A673 (cell line): Measurements from ENCODE around the gene MRI1. TPM values are rescaled to one million over a fixed set of nuclear protein-coding genes. Genes with fewer than 3 reads are reported as not detected.
"Not testable (repeated sequence)": the region's sequence is repeated elsewhere in the genome, so short reads cannot be mapped to it uniquely, and the experiment has no call there.

ENCODE experiments used
- BruUV-seq: library from RNA; stranded (reverse); fragments of 400-500 nt; replicated peaks from 2 replicates; lab custom pipeline; 2021; lab: Mats Ljungman, UMichigan
- CTCF ChIA-PET: fragments of 300-600 bp; sonication (Branson Sonifier 250); formaldehyde crosslinking; loops from one replicate; lab custom pipeline; 2022; ENCODE audit warnings: antibody characterized with exemption; lab: Charles Lee
- POLR2A ChIA-PET: fragments of 300-600 bp; sonication (Branson Sonifier 250); formaldehyde crosslinking; loops from one replicate; lab custom pipeline; 2022; ENCODE audit warnings: antibody characterized with exemption; ENCODE audit not compliant: low non-redundant PET; lab: Charles Lee
- DNase-seq: peaks from one replicate; pipeline ENCODE4 v3.0.0-alpha.2; 2015; ENCODE audit warnings: low spot score
- H3K27ac ChIP-seq: fragments of 200-600 bp; sonication (generic); 2 replicates; pipeline ENCODE4 v1.5.1; 2016; ENCODE audit warnings: mixed run types, low read depth, mild to moderate bottlenecking, mixed read lengths, antibody characterized with exemption, low read length; ENCODE audit not compliant: poor library complexity, severe bottlenecking
- H3K27me3 ChIP-seq: fragments of 200-600 bp; sonication (generic); replicated peaks from 2 replicates; pipeline ENCODE4 v1.6.1; 2017; ENCODE audit warnings: mixed run types, low read depth, mild to moderate bottlenecking, mixed read lengths, antibody characterized with exemption, low read length; ENCODE audit not compliant: insufficient read depth, poor library complexity
- H3K36me3 ChIP-seq: fragments of 200-600 bp; sonication (generic); 2 replicates; pipeline ENCODE4 v1.6.1; 2016; ENCODE audit warnings: mixed run types, mild to moderate bottlenecking, mixed read lengths, antibody characterized with exemption, low read length; ENCODE audit not compliant: insufficient read depth, poor library complexity, severe bottlenecking
- H3K4me1 ChIP-seq: fragments of 200-600 bp; sonication (generic); 2 replicates; pipeline ENCODE4 v1.6.1; 2017; ENCODE audit warnings: mixed run types, mild to moderate bottlenecking, mixed read lengths, antibody characterized with exemption, low read length; ENCODE audit not compliant: insufficient read depth, poor library complexity, severe bottlenecking
- H3K4me3 ChIP-seq: fragments of 200-600 bp; sonication (generic); 2 replicates; pipeline ENCODE4 v1.5.1; 2016; ENCODE audit warnings: low read depth, mixed run types, mild to moderate bottlenecking, mixed read lengths, low read length; ENCODE audit not compliant: poor library complexity, severe bottlenecking
- H3K9me3 ChIP-seq: fragments of 200-600 bp; sonication (generic); 2 replicates; pipeline ENCODE4 v1.6.1; 2016; ENCODE audit warnings: mixed run types, low read depth, mild to moderate bottlenecking, mixed read lengths, antibody characterized with exemption, low read length; ENCODE audit not compliant: poor library complexity, severe bottlenecking
- EZH2 ChIP-seq: fragments of 200-600 bp; sonication (generic); IDR thresholded peaks from 2 replicates; pipeline ENCODE4 v1.6.1; 2017; ENCODE audit warnings: borderline replicate concordance, low read depth, mild to moderate bottlenecking, mixed read lengths, antibody characterized with exemption, low read length; ENCODE audit not compliant: poor library complexity, severe bottlenecking
- intact Hi-C: fragments of 100-400 bp; cut with micrococcal nuclease; formaldehyde crosslinking; loops from one replicate; pipeline ENCODE4 v1.10.0; 2022; ENCODE audit not compliant: unreplicated experiment
- total RNA-seq: library from RNA; stranded (reverse); gene quantifications from 2 replicates; pipeline ENCODE4 v1.2.3, GENCODE V29; 2021
- TF ChIP-seq, protein P1 (sequence below): fragments of 300-800, 200-600 bp; sonication (generic); conservative IDR thresholded peaks from 2 replicates; pipeline ENCODE4 v1.5.1; 2017; ENCODE audit warnings: low read depth, mild to moderate bottlenecking, antibody characterized with exemption, low read length, moderate library complexity, mixed read lengths

Gene MRI1
- total RNA-seq, 1 experiment from 2014 or later = 63.8 TPM

DNA sequence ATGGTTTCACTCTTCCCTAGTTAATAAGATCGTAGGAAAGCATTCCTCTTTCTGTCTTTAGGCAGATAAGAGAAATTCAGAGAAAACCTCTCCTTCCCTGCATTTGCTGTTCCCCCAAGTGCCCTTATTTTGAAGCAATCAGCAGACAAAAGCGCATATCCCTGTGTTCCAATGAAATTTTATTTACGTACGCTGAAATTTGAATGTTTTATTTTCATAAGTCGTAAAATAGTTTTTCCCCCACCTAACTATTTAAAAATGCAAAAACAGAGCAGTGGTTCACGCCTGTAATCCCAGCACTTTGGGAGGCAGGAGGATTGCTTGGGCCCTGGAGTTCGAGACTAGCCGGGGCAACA, 17.2 kb upstream of the MRI1 start:
- Histone ChIP-seq H3K4me1 (peaks cover 5% of the 10 kb centered on the region), H3K36me3 (peaks cover 3% of the 10 kb centered on the region), H3K4me3 (peak overlapping the region; percentile 98), H3K9me3 (peaks cover 4% of the 10 kb centered on the region), H3K27me3 (no peaks in the 10 kb centered on the region), H3K27ac (no peak overlapping the region)
- ChIA-PET CTCF (interaction anchor here (1.0 to 1.5 kb wide), 2 partner anchors 26 to 115 kb away, joined by 3 read pairs; no protein-coding TSS in a partner anchor), POLR2A (no interaction called here)
- TF ChIP-seq, protein P1, sequence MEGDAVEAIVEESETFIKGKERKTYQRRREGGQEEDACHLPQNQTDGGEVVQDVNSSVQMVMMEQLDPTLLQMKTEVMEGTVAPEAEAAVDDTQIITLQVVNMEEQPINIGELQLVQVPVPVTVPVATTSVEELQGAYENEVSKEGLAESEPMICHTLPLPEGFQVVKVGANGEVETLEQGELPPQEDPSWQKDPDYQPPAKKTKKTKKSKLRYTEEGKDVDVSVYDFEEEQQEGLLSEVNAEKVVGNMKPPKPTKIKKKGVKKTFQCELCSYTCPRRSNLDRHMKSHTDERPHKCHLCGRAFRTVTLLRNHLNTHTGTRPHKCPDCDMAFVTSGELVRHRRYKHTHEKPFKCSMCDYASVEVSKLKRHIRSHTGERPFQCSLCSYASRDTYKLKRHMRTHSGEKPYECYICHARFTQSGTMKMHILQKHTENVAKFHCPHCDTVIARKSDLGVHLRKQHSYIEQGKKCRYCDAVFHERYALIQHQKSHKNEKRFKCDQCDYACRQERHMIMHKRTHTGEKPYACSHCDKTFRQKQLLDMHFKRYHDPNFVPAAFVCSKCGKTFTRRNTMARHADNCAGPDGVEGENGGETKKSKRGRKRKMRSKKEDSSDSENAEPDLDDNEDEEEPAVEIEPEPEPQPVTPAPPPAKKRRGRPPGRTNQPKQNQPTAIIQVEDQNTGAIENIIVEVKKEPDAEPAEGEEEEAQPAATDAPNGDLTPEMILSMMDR = no peak
- no peak for TF ChIP-seq EZH2
- no TSS peak for BruUV-seq
- no peak for DNase-seq
- intact Hi-C loops = no loop called here

- Histone ChIP-seq H3K9me3 (peaks cover 4% of the 10 kb centered on the region), H3K4me3 (peak overlapping the region; percentile 98), H3K27ac (peak overlapping the region; percentile 89), H3K4me1 (peaks cover 5% of the 10 kb centered on the region), H3K36me3 (peaks cover 3% of the 10 kb centered on the region), H3K27me3 (no peaks in the 10 kb centered on the region)
- ChIA-PET POLR2A (interaction anchor here (0.5 to 0.6 kb wide), 2 partner anchors 11 to 118 kb away, joined by 3 to 6 read pairs; no protein-coding TSS in a partner anchor), CTCF (interaction anchor here (0.5 to 1.5 kb wide), 4 partner anchors 27 to 580 kb away, joined by 3 to 8 read pairs (median 4); no protein-coding TSS in a partner anchor)
- TF ChIP-seq, protein P1 = no peak
- TF ChIP-seq EZH2 = no peak
- intact Hi-C loops = no loop called here
- no peak for DNase-seq
- TSS peak; percentile 83 for BruUV-seq
These were observed 16.0 kb upstream of the MRI1 start for GRCh38 chr19:13748169-13748828.

DNA sequence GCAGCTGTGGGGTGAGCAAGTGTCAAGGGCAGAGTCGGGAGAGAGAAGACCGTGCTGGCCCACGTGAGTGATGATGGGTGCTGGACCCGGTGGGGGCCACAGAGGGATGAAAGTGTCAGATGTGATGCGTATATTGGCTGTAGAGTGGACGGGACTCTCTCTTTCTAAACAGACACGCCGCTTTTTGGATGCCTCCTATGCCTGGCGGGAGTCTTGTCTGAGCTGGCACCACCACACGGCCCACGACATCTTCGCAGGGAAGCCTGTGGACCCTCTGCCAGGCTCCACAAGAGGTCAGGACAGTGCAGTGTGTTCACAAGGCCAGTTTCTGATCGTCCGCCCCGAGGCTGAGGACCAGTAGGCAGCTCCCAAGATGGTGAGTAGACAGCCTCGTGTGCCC, 12.9 kb upstream of the MRI1 start:
- BruUV-seq = no TSS peak
- Histone ChIP-seq H3K36me3 (peaks cover 22% of the 10 kb centered on the region), H3K9me3 (peaks cover 4% of the 10 kb centered on the region), H3K4me1 (peaks cover 5% of the 10 kb centered on the region), H3K27me3 (no peaks in the 10 kb centered on the region), H3K4me3 (no peak overlapping the region), H3K27ac (no peak overlapping the region)
- no peak for DNase-seq
- intact Hi-C loops = no loop called here
- CTCF ChIA-PET = no interaction called here
- TF ChIP-seq, protein P1 = no peak
- TF ChIP-seq EZH2 = no peak
- POLR2A ChIA-PET = no interaction called here

DNA sequence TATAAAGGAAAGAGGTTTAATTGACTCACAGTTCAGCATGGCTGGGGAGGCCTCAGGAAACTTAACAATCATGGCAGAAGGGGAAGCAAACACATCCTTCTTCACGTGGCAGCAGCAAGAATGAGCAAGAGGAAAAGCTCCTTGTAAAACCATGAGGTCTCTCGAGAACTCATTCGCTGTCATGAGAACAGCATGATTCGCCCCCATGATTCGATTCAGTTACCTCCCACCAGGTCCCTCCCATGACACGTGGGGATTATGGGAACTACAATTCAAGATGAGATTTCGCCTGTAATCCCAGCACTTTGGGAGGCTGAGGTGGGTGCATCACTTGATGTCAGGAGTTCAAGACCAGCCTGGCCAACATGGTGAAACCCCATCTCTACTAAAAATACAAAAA, 10.7 kb upstream of the MRI1 start:
- intact Hi-C loops, POLR2A ChIA-PET, DNase-seq, CTCF ChIA-PET, H3K9me3 ChIP-seq, H3K27me3 ChIP-seq, H3K4me3 ChIP-seq, H3K27ac ChIP-seq, BruUV-seq, H3K4me1 ChIP-seq: not testable (repeated sequence)
- H3K36me3 ChIP-seq = peaks cover 41% of the 10 kb centered on the region
